H1 (cell line): ENCODE data around the gene FBXO34. TPM values are rescaled to one million over a fixed set of nuclear protein-coding genes. Genes with fewer than 3 reads are reported as not detected.

Source experiments
- CTCF ChIA-PET: fragments of 300-600 bp; sonication (Branson Sonifier 250); formaldehyde crosslinking; loops from one replicate; lab custom pipeline; 2021; ENCODE audit not compliant: partially characterized antibody; lab: Charles Lee
- POLR2A ChIA-PET: fragments of 300-600 bp; sonication (Branson Sonifier 250); formaldehyde crosslinking; loops from one replicate; lab custom pipeline; 2021; ENCODE audit warnings: inconsistent platforms; ENCODE audit not compliant: partially characterized antibody; lab: Charles Lee
- DNase-seq, 2 experiments: peaks; one replicate each; pipeline versions ENCODE4 v3.0.0 to v3.0.0-alpha.2; 2010 to 2022; ENCODE audit warnings: low spot score in 2 of 2, low read depth in 1 of 2, mixed read lengths in 1 of 2
- FAIRE-seq: peaks from 2 replicates; lab custom pipeline; 2011; peaks lifted over from hg19 to GRCh38; lab: Jason Lieb, UNC
- H2AFZ ChIP-seq: 2 replicates; pipeline ENCODE4 v1.8.1; 2012; ENCODE audit warnings: low read length, inconsistent platforms
- H2AK5ac ChIP-seq: 2 replicates; pipeline ENCODE4 v1.6.1; 2013; ENCODE audit warnings: low read depth, low read length
- H2BK120ac ChIP-seq: replicated peaks from 2 replicates; pipeline ENCODE3; 2013; ENCODE audit warnings: low read depth, low read length, inconsistent platforms
- H2BK12ac ChIP-seq: 2 replicates; pipeline ENCODE4 v1.6.1; 2013; ENCODE audit warnings: low read depth, low read length
- H2BK15ac ChIP-seq: 2 replicates; pipeline ENCODE4 v1.6.1; 2013; ENCODE audit warnings: low read length
- H2BK20ac ChIP-seq: 2 replicates; pipeline ENCODE4 v1.6.1; 2013; ENCODE audit warnings: low read length
- H2BK5ac ChIP-seq: 2 replicates; pipeline ENCODE4 v1.6.1; 2013; ENCODE audit warnings: low read depth, low read length
- H3K14ac ChIP-seq: 2 replicates; pipeline ENCODE4 v1.6.1; 2013; ENCODE audit warnings: inconsistent platforms; ENCODE audit not compliant: insufficient read length
- H3K18ac ChIP-seq: 2 replicates; pipeline ENCODE4 v1.6.1; 2013; ENCODE audit warnings: low read length; ENCODE audit errors: extremely low read depth
- H3K23ac ChIP-seq: 2 replicates; pipeline ENCODE4 v1.6.1; 2013; ENCODE audit warnings: inconsistent platforms; ENCODE audit not compliant: insufficient read length
- H3K23me2 ChIP-seq: 2 replicates; pipeline ENCODE4 v1.6.1; 2013; ENCODE audit warnings: low read depth, low read length
- H3K27ac ChIP-seq: 2 replicates; pipeline ENCODE4 v1.6.1; 2011; ENCODE audit warnings: low read depth, low read length, inconsistent platforms
- H3K27me3 ChIP-seq, 4 experiments: replicated peaks in 1 of 4; 1 replicate in 1 of 4; 2 replicates in 3 of 4; pipeline versions ENCODE4 v1.6.1 to v1.8.1; 2011 to 2013; ENCODE audit warnings: low read length in 3 of 4, mild to moderate bottlenecking in 3 of 4, inconsistent platforms in 2 of 4, mixed read lengths in 2 of 4, moderate library complexity in 1 of 4; ENCODE audit not compliant: control insufficient read depth in 3 of 4, insufficient read depth in 3 of 4; ENCODE audit errors: extremely low read depth in 1 of 4
- H3K36me3 ChIP-seq, 4 experiments: 2 replicates each; pipeline versions ENCODE4 v1.6.1 to v1.8.1; 2011 to 2013; ENCODE audit warnings: mild to moderate bottlenecking in 4 of 4, low read length in 3 of 4, moderate library complexity in 2 of 4, control low read depth in 1 of 4, inconsistent platforms in 1 of 4; ENCODE audit not compliant: insufficient read depth in 4 of 4, control insufficient read depth in 2 of 4
- H3K4ac ChIP-seq: replicated peaks from 2 replicates; pipeline ENCODE3; 2013; ENCODE audit warnings: low read length, low read depth, mixed read lengths, inconsistent platforms; ENCODE audit not compliant: insufficient read length
- H3K4me1 ChIP-seq, 4 experiments: replicated peaks in 1 of 4; 1 replicate in 1 of 4; 2 replicates in 3 of 4; pipeline versions ENCODE4 v1.6.1 to v1.8.1; 2011 to 2013; ENCODE audit warnings: low read length in 3 of 4, inconsistent platforms in 2 of 4, mixed read lengths in 1 of 4; ENCODE audit not compliant: insufficient read depth in 4 of 4, control insufficient read depth in 3 of 4
- H3K4me2 ChIP-seq, 2 experiments: 2 replicates each; pipeline versions ENCODE4 v1.6.1 to v1.8.1; 2011 to 2013; ENCODE audit warnings: low read depth in 2 of 2, low read length in 2 of 2, control low read depth in 1 of 2, inconsistent platforms in 1 of 2, mild to moderate bottlenecking in 1 of 2; ENCODE audit not compliant: insufficient read depth in 1 of 2
- H3K4me3 ChIP-seq, 4 experiments: fragments of 200-600, 300-600 bp in 1 of 4; sonication (generic), shearing (Covaris generic), sonication (Bioruptor Twin) in 1 of 4; 2 replicates each; pipeline versions ENCODE4 v1.5.1 to v1.8.1; 2011 to 2016; ENCODE audit warnings: low read length in 4 of 4, low read depth in 3 of 4, control low read depth in 2 of 4, inconsistent platforms in 2 of 4, mild to moderate bottlenecking in 2 of 4, mixed read lengths in 1 of 4, moderate library complexity in 1 of 4; ENCODE audit not compliant: insufficient read depth in 2 of 4; ENCODE audit errors: extremely low read depth in 1 of 4
- H3K56ac ChIP-seq: replicated peaks from 2 replicates; pipeline ENCODE3; 2013; ENCODE audit warnings: low read depth, mild to moderate bottlenecking, mixed read lengths, low read length, inconsistent platforms; ENCODE audit not compliant: insufficient read length
- H3K79me1 ChIP-seq: 2 replicates; pipeline ENCODE4 v1.6.1; 2013; ENCODE audit warnings: low read depth, low read length, control low read depth
- H3K79me2 ChIP-seq, 2 experiments: 2 replicates each; pipeline versions ENCODE4 v1.6.1 to v1.8.1; 2012 to 2013; ENCODE audit warnings: low read length in 2 of 2, mild to moderate bottlenecking in 2 of 2, inconsistent platforms in 1 of 2; ENCODE audit not compliant: insufficient read depth in 2 of 2, control insufficient read depth in 1 of 2
- H3K9ac ChIP-seq, 4 experiments: replicated peaks in 1 of 4; 1 replicate in 1 of 4; 2 replicates in 3 of 4; pipeline versions ENCODE4 v1.6.1 to v1.8.1; 2011 to 2013; ENCODE audit warnings: low read depth in 3 of 4, low read length in 3 of 4, control low read depth in 2 of 4, mild to moderate bottlenecking in 2 of 4, moderate library complexity in 2 of 4, inconsistent platforms in 1 of 4; ENCODE audit errors: extremely low read depth in 1 of 4
- H3K9me3 ChIP-seq, 2 experiments: 2 replicates each; pipeline versions ENCODE4 v1.6.1 to v1.8.1; 2012 to 2013; ENCODE audit warnings: mild to moderate bottlenecking in 2 of 2, moderate library complexity in 2 of 2, control low read depth in 1 of 2, inconsistent platforms in 1 of 2, low read depth in 1 of 2, low read length in 1 of 2, mixed read lengths in 1 of 2; ENCODE audit not compliant: insufficient read depth in 2 of 2
- H4K20me1 ChIP-seq, 2 experiments: replicated peaks in 1 of 2; 2 replicates each; pipeline versions ENCODE3 to v1.8.1; 2011 to 2013; ENCODE audit warnings: inconsistent platforms in 2 of 2, low read length in 2 of 2, mild to moderate bottlenecking in 1 of 2; ENCODE audit not compliant: insufficient read depth in 2 of 2, control insufficient read depth in 1 of 2
- H4K5ac ChIP-seq: 2 replicates; pipeline ENCODE4 v1.6.1; 2013; ENCODE audit warnings: low read length, low read depth, mixed read lengths, inconsistent platforms; ENCODE audit not compliant: insufficient read length
- H4K8ac ChIP-seq: 2 replicates; pipeline ENCODE4 v1.8.0; 2013; ENCODE audit warnings: mild to moderate bottlenecking, moderate library complexity, low read length, inconsistent platforms; ENCODE audit not compliant: insufficient read depth; ENCODE audit errors: extremely low read depth
- H4K91ac ChIP-seq: replicated peaks from 2 replicates; pipeline ENCODE3; 2013; ENCODE audit warnings: low read length, mixed read lengths, inconsistent platforms; ENCODE audit not compliant: insufficient read length
- ATF3 ChIP-seq: IDR thresholded peaks from 2 replicates; pipeline ENCODE4 v1.6.1; 2011; ENCODE audit warnings: low read depth, mild to moderate bottlenecking, low read length; ENCODE audit not compliant: insufficient read depth
- CHD1 ChIP-seq: IDR thresholded peaks from 2 replicates; pipeline ENCODE4 v1.6.1; 2012; ENCODE audit warnings: low read depth, low read length, improper control_type of control experiment
- EGR1 ChIP-seq: IDR thresholded peaks from 2 replicates; pipeline ENCODE4 v1.6.1; 2011; ENCODE audit warnings: low read depth, low read length, borderline replicate concordance
- SP1 ChIP-seq: IDR thresholded peaks from 2 replicates; pipeline ENCODE4 v1.6.1; 2011; ENCODE audit warnings: low read depth, low read length
- TEAD4 ChIP-seq: IDR thresholded peaks from 2 replicates; pipeline ENCODE4 v1.6.1; 2012; ENCODE audit warnings: low read depth, low read length, inconsistent platforms, mixed read lengths
- whole genome bisulfite sequencing, 2 experiments: shearing (Covaris generic) in 1 of 2; methylation state at CpG; one replicate each; pipeline versions ENCODE4 v1.1.6 to v1.1.7; 2013 to 2015; ENCODE audit warnings: low lambda C conversion rate in 2 of 2, mixed read lengths in 2 of 2, inconsistent platforms in 1 of 2, low coverage in 1 of 2, missing lambda C conversion rate in 1 of 2; ENCODE audit not compliant: insufficient replicate concordance in 2 of 2, insufficient coverage in 1 of 2, insufficient read length in 1 of 2; ENCODE audit errors: extremely low coverage in 1 of 2, missing lambda C conversion rate in 1 of 2; 5-methylcytosine and 5-hydroxymethylcytosine counted together
- polyA plus RNA-seq, 7 experiments: library from polyadenylated mRNA; depleted of rRNA in 3 of 7; stranded (reverse) in 5 of 7; unstranded in 2 of 7; fragments of >200 nt in 5 of 7; fragments of 200-250 nt in 2 of 7; gene quantifications; 1 replicate in 5 of 7; 2 replicates in 1 of 7; 4 replicates in 1 of 7; pipeline versions ENCODE4 v1.2.1 to v1.2.3, GENCODE V29; 2011 to 2013; ENCODE audit warnings: missing spikeins in 2 of 7, mixed read lengths in 2 of 7
- total RNA-seq: library from RNA; stranded (reverse); fragmentation: NEBNext Ultra II Directional; extraction: Animal tissue kit (Norgen Biotek cat#: 25700); gene quantifications from 2 replicates; pipeline ENCODE4 v1.2.1, GENCODE V29; 2021

The FBXO34 gene
- total and polyA plus RNA-seq, 2 of the 8 experiments (the other 6 are each of a cell fraction or from before 2014, with no cell fraction given), result 7.0 to 14.4 TPM

- no peak overlapping the region for H2AFZ ChIP-seq
- no peak overlapping the region for H4K8ac ChIP-seq
- H3K23ac ChIP-seq, result no peak overlapping the region
- peaks cover 2% of the 10 kb centered on the region for H3K79me1 ChIP-seq
- no peaks in the 10 kb centered on the region for H3K9me3 ChIP-seq
- H2BK5ac ChIP-seq, result no peak overlapping the region
- H3K56ac ChIP-seq, result no peak overlapping the region
- H2AK5ac ChIP-seq, result no peak overlapping the region
- no peaks in the 10 kb centered on the region for H3K36me3 ChIP-seq
- H3K14ac ChIP-seq, result no peak overlapping the region
- peaks cover 0 to 4% (median 0%) of the 10 kb centered on the region in 4 experiments; a peak in 1 of 7 replicates for H3K4me1 ChIP-seq
- FAIRE-seq (no peak), DNase-seq (no peak)
- no peaks in the 10 kb centered on the region for H3K27me3 ChIP-seq
- no peaks in the 10 kb centered on the region for H3K23me2 ChIP-seq
- no peak overlapping the region for H4K5ac ChIP-seq
- no peak overlapping the region for H3K18ac ChIP-seq
- H3K9ac ChIP-seq, result no peak overlapping the region
- no peak overlapping the region for H3K4me2 ChIP-seq
- TF ChIP-seq ATF3, result no peak
- no peak for TF ChIP-seq SP1
- TF ChIP-seq EGR1, result no peak
- TF ChIP-seq CHD1, result no peak
- TF ChIP-seq TEAD4, result no peak
- POLR2A ChIA-PET, result no interaction called here
- H3K79me2 ChIP-seq, result peaks cover 0 to 15% of the 10 kb centered on the region in 2 experiments; a peak in 2 of 4 replicates
- H4K20me1 ChIP-seq, result peaks cover 0 to 5% of the 10 kb centered on the region in 2 experiments
- no peak overlapping the region for H2BK20ac ChIP-seq
- H2BK15ac ChIP-seq, result no peak overlapping the region
- H3K27ac ChIP-seq, result no peak overlapping the region
- WGBS, 2 experiments, result 96% methylated on average over 2 of the region's 2 CpGs; no CpG with 5 or more reads in 1 of the 2 experiments
- CTCF ChIA-PET, result no interaction called here
- no peak overlapping the region for H2BK120ac ChIP-seq
- no peak overlapping the region for H3K4me3 ChIP-seq
- H4K91ac ChIP-seq, result no peak overlapping the region
- no peak overlapping the region for H3K4ac ChIP-seq
- no peak overlapping the region for H2BK12ac ChIP-seq
These were observed 53.6 kb downstream of the FBXO34 start for GRCh38 chr14:55324812-55325211.
